Right lobe of liver (tissue), 4 donors: ENCODE data around the gene AP3B2.

Experiments used
- CTCF ChIP-seq, 4 donors: fragments of 200-600 bp in 3 of 4; fragments of 450-650 bp in 1 of 4; IDR thresholded peaks; one replicate each; pipeline versions ENCODE4 v1.5.1 to v1.8.0; 2016 to 2022; ENCODE audit warnings: antibody characterized with exemption in 4 of 4, mild to moderate bottlenecking in 2 of 4
- POLR2A ChIP-seq: fragments of 450-650 bp; IDR thresholded peaks from one replicate; pipeline ENCODE4 v1.6.1; 2017; ENCODE audit warnings: antibody characterized with exemption, mild to moderate bottlenecking
- donor health status: DM: no; HTN: no; CAD: no.
- donor health status: DM: no; HTN: no; CAD: no.
- donor health status: DM: no; HTN: yes; CAD: no.

GRCh38 chr15:82643992-82644391 is 65.7 kb downstream of the AP3B2 start:
- TF ChIP-seq POLR2A (no peak), CTCF (IDR thresholded peaks at IDR 0.05) (no peak)
